HUES6 (cell line): Measurements from ENCODE around the gene STX3.

Experiments
- H3K27ac ChIP-seq: 2 replicates; pipeline ENCODE4 v1.7.0; 2013; ENCODE audit warnings: low read depth, mild to moderate bottlenecking, low read length, inconsistent platforms
- H3K27me3 ChIP-seq: 2 replicates; pipeline ENCODE4 v1.6.1; 2013; ENCODE audit warnings: low read length; ENCODE audit not compliant: control insufficient read depth, insufficient read depth
- H3K36me3 ChIP-seq: 2 replicates; pipeline ENCODE4 v1.6.1; 2013; ENCODE audit warnings: low read length; ENCODE audit not compliant: control insufficient read depth, insufficient read depth
- H3K4me1 ChIP-seq: 2 replicates; pipeline ENCODE4 v1.6.1; 2013; ENCODE audit warnings: low read length; ENCODE audit not compliant: control insufficient read depth, insufficient read depth
- H3K4me3 ChIP-seq: 2 replicates; pipeline ENCODE4 v1.5.1; 2013; ENCODE audit warnings: low read depth, low read length
- H3K9ac ChIP-seq: one replicate; pipeline ENCODE4 v1.6.1; 2013; ENCODE audit warnings: mild to moderate bottlenecking, low read length
- H3K9me3 ChIP-seq: 2 replicates; pipeline ENCODE4 v1.6.1; 2013; ENCODE audit warnings: low read depth, low read length; ENCODE audit not compliant: control insufficient read depth, insufficient read depth

STX3 gene

DNA sequence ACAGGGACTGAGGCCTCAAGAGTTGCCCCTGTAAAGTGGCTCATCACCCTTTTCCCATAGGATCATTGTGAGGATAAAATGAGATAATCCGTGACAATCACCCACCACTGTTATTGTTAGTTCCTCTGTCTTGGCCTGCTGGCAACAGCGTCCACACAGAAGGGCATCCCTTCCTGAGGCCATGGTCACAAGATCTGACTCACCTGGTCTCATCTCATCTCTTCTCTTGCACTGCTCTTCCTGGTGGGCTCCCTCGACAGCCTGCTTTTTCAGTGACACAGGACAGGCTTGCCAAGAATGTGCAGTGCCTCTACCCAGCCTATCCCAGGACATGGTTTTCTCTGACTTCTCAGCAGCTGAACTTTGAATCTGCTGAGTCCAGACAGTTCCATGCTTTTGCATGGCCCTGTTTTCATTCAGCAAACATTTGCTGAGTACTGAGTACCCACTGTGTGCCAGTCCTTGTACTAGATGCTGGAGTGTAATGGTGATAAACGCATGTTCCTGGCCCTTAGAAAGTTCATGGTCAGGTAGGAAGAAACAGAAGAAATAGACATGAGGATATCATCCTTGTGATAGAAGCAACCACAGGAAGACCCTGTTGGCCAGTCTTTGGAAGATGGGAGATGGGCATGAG, 3.3 kb downstream of the STX3 start:
- Histone ChIP-seq H3K27ac (no peak overlapping the region), H3K27me3 (no peaks in the 10 kb centered on the region), H3K4me3 (no peak overlapping the region), H3K36me3 (peaks cover 16% of the 10 kb centered on the region; the same call in 1 of the 2 replicates), H3K9ac (no peak overlapping the region), H3K9me3 (no peaks in the 10 kb centered on the region), H3K4me1 (peaks cover 15% of the 10 kb centered on the region)

DNA sequence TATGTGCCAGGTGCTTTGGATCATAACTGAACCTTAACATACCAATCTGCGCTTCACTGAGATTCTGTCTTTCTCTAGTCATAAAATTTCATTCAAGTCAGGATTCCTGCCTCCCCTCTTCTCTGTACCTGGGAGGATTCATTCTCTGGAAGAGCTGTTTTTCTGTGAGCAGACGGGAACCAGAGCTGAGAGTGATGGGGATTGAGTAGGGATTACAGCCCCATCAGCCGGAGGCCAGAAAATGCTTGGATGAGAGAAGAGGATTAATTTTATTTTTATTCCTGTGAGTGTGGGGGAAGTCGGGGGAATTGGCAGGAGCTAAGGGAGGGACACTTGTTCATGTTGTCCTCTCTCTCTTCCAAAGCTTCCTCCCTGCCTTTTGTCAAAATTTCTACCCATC, 4.7 kb downstream of the STX3 start:
- H3K9me3 ChIP-seq: no peaks in the 10 kb centered on the region
- H3K27ac ChIP-seq: no peak overlapping the region
- H3K4me1 ChIP-seq: peaks cover 15% of the 10 kb centered on the region
- no peak overlapping the region for H3K4me3 ChIP-seq
- H3K9ac ChIP-seq: no peak overlapping the region
- H3K36me3 ChIP-seq: peaks cover 16% of the 10 kb centered on the region; the same call in 1 of the 2 replicates
- H3K27me3 ChIP-seq: no peaks in the 10 kb centered on the region

DNA sequence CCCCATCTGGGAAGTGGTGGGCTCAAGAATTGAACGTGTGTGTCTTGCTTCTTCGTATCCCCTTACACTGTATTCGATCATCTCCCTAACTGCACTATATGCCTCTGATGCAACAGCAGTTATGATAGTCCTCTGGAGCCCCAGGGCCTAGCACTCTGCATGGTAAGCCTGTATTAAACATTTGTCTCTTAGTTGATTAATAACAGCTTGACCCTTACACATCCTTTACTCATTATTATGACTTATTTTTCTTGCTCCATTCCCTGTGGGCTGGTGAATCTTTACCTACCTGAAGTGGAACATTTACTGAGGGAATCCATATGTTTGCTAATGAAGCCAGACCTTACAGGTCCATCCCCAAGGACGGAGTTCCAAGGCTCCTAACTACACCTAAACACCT, 5.6 kb downstream of the STX3 start:
- Histone ChIP-seq H3K4me1 (peaks cover 15% of the 10 kb centered on the region), H3K27ac (no peak overlapping the region), H3K9ac (no peak overlapping the region), H3K9me3 (no peaks in the 10 kb centered on the region), H3K27me3 (no peaks in the 10 kb centered on the region), H3K36me3 (peaks cover 16% of the 10 kb centered on the region; the same call in 1 of the 2 replicates), H3K4me3 (no peak overlapping the region)

DNA sequence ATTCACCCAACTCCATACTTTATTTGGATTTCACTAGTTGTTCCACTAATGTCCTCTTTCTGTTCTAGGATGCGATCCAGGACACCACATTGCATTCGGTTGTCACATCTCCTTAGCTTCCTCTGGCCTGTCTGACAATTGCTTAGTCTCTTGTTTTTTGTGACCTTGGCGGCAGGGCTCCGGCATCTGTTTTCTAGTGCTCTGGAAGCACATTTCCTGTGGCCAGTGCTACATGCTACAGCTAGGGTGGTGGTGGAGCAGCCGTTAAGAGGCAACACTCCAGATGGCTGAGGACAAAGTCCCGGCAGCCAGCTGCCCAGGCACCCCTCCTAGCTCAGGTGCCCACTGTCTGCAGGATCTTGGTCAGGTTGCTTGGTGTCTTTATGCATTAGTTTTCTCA, 6.8 kb downstream of the STX3 start:
- H3K36me3 ChIP-seq: peaks cover 16% of the 10 kb centered on the region; the same call in 1 of the 2 replicates
- H3K9ac ChIP-seq: no peak overlapping the region
- no peaks in the 10 kb centered on the region for H3K9me3 ChIP-seq
- no peak overlapping the region for H3K4me3 ChIP-seq
- peaks cover 5% of the 10 kb centered on the region for H3K4me1 ChIP-seq
- no peaks in the 10 kb centered on the region for H3K27me3 ChIP-seq
- no peak overlapping the region for H3K27ac ChIP-seq

DNA sequence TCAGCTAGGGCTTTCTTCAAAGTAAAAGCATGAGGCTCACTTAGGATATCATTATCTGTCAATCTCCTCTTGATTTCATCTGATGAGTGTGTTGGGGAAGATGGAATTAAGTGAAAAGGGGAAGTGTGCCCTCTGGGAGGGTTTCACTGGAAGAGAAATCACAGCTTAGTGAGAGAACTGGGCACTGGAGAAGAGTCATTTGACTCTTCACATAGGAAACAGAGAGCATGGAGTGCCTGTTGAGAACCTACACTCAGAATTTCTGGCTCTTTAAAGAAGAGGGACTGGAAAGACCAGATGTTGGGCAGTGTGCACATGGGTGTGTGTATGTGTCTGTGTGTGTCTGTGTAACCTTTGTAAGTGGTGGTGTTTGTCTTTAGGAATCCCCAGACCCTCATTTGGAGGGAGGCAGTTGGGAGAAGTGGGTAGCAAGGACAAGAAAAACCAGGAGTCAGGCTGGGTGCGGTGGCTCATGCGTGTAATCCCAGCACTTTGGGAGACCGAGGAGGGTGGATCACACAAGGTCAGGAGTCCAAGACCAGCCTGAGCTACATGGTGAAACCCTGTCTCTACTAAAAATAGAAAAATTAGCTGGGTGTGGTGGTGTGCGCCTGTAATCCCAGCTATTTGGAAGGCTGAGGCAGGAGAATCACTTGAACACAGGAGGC, 10.0 kb downstream of the STX3 start:
- Histone ChIP-seq H3K4me1 (no peaks in the 10 kb centered on the region), H3K9me3 (no peaks in the 10 kb centered on the region), H3K9ac (no peak overlapping the region)

DNA sequence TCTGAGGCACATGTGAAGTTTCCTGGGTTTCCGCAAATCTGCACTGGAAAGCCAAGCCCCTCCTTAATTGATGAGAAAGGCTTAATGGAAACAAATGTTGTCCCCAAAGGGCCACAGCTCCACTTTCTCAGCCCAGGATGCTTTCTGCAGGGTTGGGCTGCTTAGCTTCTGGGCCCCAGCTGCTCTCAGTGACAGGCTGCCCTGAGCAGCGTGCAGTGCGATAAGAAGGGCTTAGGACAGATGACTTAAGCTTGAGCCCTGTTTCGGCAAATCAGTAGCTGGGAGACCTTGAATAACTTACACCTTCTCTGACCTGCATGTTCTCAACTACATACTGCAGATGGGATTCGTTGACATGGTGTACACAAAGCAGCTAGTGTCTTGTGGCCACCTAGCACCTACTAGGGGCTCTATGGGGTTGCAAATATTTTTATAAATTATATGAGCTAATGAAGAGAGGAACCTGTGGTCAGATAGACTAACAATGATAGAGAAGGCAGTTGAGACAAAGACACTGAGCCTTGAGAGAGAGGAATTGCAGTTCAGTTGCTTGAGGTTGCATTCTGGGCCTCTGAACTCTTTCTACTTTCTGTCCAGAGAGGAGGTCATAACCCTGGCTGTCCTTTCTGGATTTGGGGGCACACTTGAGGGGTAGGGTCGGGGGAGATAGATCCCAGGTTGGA, 11.5 kb downstream of the STX3 start:
- no peak overlapping the region for H3K9ac ChIP-seq
- H3K27ac ChIP-seq: no peak overlapping the region
- H3K4me1 ChIP-seq: no peaks in the 10 kb centered on the region
- H3K36me3 ChIP-seq: 0 out of 2 replicates have a peak, but pooled peaks cover 3% of the 10 kb centered on the region
- no peak overlapping the region for H3K4me3 ChIP-seq
- no peaks in the 10 kb centered on the region for H3K9me3 ChIP-seq
- H3K27me3 ChIP-seq: no peaks in the 10 kb centered on the region

More for the DNA sequence above, 10.0 kb downstream of the STX3 start:
- H3K27me3 ChIP-seq: no peaks in the 10 kb centered on the region
- H3K27ac ChIP-seq: no peak overlapping the region
- no peak overlapping the region for H3K4me3 ChIP-seq
- H3K36me3 ChIP-seq: peaks cover 11% of the 10 kb centered on the region; the same call in 1 of the 2 replicates

DNA sequence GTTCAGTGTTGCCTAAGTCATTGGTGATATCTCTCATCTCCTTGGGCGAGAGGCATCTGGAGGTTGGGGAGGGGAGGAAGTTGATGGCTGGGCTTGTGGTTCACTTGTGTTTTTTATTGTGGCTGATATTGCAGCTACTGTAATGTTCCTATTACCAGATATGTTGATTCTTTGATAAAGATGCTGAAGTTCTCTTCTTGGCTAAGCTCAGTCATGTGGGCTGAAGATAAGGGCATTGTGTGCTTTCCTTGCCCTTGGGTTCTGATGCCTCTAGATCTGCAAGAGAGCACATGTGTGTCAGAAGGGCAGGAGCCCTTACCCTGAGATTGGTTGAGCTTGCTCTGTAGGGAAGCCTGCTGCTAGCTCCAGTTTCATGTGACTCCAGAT, 12.0 kb downstream of the STX3 start:
- 0 out of 2 replicates have a peak, but pooled peaks cover 1% of the 10 kb centered on the region for H3K36me3 ChIP-seq
- no peak overlapping the region for H3K9ac ChIP-seq
- no peak overlapping the region for H3K27ac ChIP-seq
- no peaks in the 10 kb centered on the region for H3K9me3 ChIP-seq
- H3K4me3 ChIP-seq: no peak overlapping the region
- H3K4me1 ChIP-seq: no peaks in the 10 kb centered on the region
- no peaks in the 10 kb centered on the region for H3K27me3 ChIP-seq

DNA sequence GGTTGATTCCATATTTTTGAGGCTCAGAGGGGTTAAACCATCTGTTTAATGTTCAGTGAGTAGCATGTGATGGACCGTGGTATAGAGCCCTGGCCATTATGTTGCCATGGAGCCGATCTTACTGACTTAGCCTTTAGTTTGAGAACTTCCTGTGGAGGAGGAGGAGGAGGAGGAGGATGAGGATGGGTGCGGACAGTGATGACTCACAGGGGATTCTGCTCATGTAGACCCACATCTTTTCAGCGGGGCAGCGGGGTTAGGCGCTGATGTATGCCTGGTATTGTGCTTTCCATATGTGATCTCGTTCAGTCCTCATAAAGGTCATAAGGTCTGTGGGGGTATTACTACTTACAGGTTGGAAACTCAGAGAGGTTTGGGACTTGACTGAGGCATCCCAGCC, 13.9 kb downstream of the STX3 start:
- no peak overlapping the region for H3K27ac ChIP-seq
- no peak overlapping the region for H3K4me3 ChIP-seq
- no peaks in the 10 kb centered on the region for H3K4me1 ChIP-seq
- no peaks in the 10 kb centered on the region for H3K27me3 ChIP-seq
- no peak overlapping the region for H3K9ac ChIP-seq
- no peaks in the 10 kb centered on the region for H3K9me3 ChIP-seq
- H3K36me3 ChIP-seq: peaks cover 12% of the 10 kb centered on the region

DNA sequence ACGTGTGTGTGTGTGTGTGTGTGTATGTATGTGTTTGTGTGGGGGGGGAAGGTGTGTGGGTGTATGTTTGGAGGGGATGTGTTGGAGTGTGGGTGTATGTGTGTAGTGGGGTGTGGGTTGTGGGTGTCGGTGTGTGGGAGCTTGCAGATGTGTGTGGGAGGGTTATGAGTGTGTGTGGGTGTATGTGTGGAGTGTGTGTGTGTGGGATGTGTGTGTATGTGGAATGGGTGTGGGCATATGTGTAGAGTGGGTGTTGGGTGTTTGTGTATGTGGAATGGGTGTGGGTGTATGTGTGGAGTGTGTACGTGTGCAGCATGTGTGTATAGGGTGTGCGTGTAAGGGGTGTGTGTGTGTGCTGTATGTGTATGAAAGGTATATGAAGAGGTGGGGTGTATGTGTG, 14.7 kb downstream of the STX3 start:
- Histone ChIP-seq H3K27me3 (no peaks in the 10 kb centered on the region), H3K9ac (no peak overlapping the region), H3K4me1 (no peaks in the 10 kb centered on the region), H3K9me3 (no peaks in the 10 kb centered on the region), H3K36me3 (peaks cover 18% of the 10 kb centered on the region), H3K27ac (no peak overlapping the region), H3K4me3 (no peak overlapping the region)

DNA sequence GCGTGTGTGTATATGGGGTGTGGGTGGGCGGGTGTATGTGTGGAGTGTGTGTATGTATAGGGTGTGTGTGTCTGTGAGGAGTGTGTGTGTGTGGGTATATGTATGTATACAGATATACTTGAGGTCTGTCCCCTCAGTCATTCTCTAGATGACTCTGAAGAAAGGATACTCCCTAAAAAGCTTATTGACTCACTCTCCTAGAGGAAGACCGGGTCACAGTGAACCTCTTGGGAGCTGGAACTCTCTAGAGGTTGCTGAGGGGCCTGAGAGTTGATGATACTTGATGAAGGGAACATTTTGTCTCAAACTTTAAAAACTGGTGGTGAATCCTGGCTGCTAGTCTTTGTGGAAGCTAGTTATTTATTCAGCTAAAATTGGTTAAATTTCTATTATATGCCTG, 15.1 kb downstream of the STX3 start:
- Histone ChIP-seq H3K9ac (no peak overlapping the region), H3K27me3 (no peaks in the 10 kb centered on the region), H3K4me1 (no peaks in the 10 kb centered on the region), H3K9me3 (no peaks in the 10 kb centered on the region), H3K36me3 (peaks cover 23% of the 10 kb centered on the region), H3K4me3 (no peak overlapping the region), H3K27ac (no peak overlapping the region)

DNA sequence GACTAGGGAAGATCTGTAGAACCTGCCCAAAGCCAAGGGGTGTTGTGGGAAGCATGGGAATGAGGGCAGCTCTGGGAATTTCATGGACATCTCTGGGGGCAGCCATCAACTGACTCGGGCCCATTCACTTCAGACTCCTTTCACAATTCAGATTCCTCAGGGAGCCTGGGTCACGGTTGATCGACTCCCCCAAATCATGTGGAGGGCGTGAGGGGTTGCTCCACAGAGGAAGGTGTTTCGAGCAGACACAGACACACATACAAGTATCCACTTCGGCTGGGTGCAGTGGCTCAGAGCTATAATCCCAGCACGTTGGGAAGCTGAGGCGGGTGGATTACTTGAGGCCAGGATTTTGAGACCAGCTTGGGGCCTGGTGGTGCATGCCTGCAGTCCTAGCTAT, 15.7 kb downstream of the STX3 start:
- no peak overlapping the region for H3K4me3 ChIP-seq

More for the DNA sequence above, 15.7 kb downstream of the STX3 start:
- Histone ChIP-seq H3K27ac (no peak overlapping the region), H3K9me3 (no peaks in the 10 kb centered on the region), H3K9ac (no peak overlapping the region), H3K36me3 (peaks cover 29% of the 10 kb centered on the region), H3K27me3 (no peaks in the 10 kb centered on the region), H3K4me1 (no peaks in the 10 kb centered on the region)
